Upper lobe of left lung (tissue), 6 donors: Measurements from ENCODE around the gene CDC42SE1. TPM values are rescaled to one million over a fixed set of nuclear protein-coding genes. Genes with fewer than 3 reads are reported as not detected.
"Not testable (repeated sequence)": the region's sequence is repeated elsewhere in the genome, so short reads cannot be mapped to it uniquely, and the experiment has no call there.

Experiments used
- ATAC-seq, 2 donors: fragments of 200-7000 bp; cut with Tn5 transposase; one replicate each; pipeline ENCODE4 v1.9.1; 2022; ENCODE audit warnings: mild to moderate bottlenecking in 2 of 2, moderate library complexity in 2 of 2; ENCODE audit not compliant: low FRiP score in 2 of 2
- DNase-seq, 2 donors: peaks; one replicate each; pipeline ENCODE4 v3.0.0-alpha.2; 2019 to 2020
- H3K27ac ChIP-seq, 4 donors: fragments of 200-600 bp; sonication (generic); one replicate each; pipeline ENCODE4 v1.5.1; 2016 to 2019
- H3K27me3 ChIP-seq, 4 donors: fragments of 200-600 bp; sonication (generic); one replicate each; pipeline ENCODE4 v1.5.1; 2017 to 2019
- H3K36me3 ChIP-seq, 4 donors: fragments of 200-600 bp; sonication (generic); one replicate each; pipeline ENCODE4 v1.5.1; 2016 to 2019
- H3K4me1 ChIP-seq, 4 donors: fragments of 200-600 bp; sonication (generic); one replicate each; pipeline ENCODE4 v1.5.1; 2018 to 2019
- H3K4me3 ChIP-seq, 4 donors: fragments of 200-600 bp; sonication (generic); one replicate each; pipeline ENCODE4 v1.5.1; 2017 to 2019; ENCODE audit warnings: mild to moderate bottlenecking in 2 of 4, moderate library complexity in 1 of 4
- H3K9me3 ChIP-seq, 4 donors: fragments of 200-600 bp; sonication (generic); one replicate each; pipeline ENCODE4 v1.5.1; 2018 to 2019
- EP300 ChIP-seq, 4 donors: sonication (generic); formaldehyde crosslinking; IDR thresholded peaks; one replicate each; pipeline ENCODE4 v1.5.1; 2017; ENCODE audit warnings: antibody characterized with exemption in 4 of 4, control low read depth in 2 of 4
- POLR2A ChIP-seq, 4 donors: fragments of 450-650 bp; IDR thresholded peaks; one replicate each; pipeline ENCODE4 v1.5.1; 2016 to 2017; ENCODE audit warnings: antibody characterized with exemption in 4 of 4, mild to moderate bottlenecking in 2 of 4
- POLR2AphosphoS5 ChIP-seq, 2 donors: sonication (generic); formaldehyde crosslinking; IDR thresholded peaks; one replicate each; pipeline ENCODE4 v1.5.1; 2017; ENCODE audit warnings: antibody characterized with exemption in 2 of 2
- WGBS, 2 donors: methylation state at CpG; one replicate each; pipeline ENCODE4 v1.1.5; 2017 to 2018; 5-methylcytosine and 5-hydroxymethylcytosine counted together
- total RNA-seq, 6 donors: library from RNA; depleted of rRNA in 4 of 6; stranded (reverse); fragments of >200 nt in 4 of 6; gene quantifications; one replicate each; pipeline versions ENCODE4 v1.1.0 to v1.2.1, GENCODE V29; 2016 to 2021
- TF ChIP-seq, protein P1 (sequence below), 6 experiments: fragments of 450-650 bp in 4 of 6; fragments of 200-600 bp in 2 of 6; sonication (generic) in 2 of 6; IDR thresholded peaks; one replicate each; pipeline ENCODE4 v1.5.1; 2016 to 2019; ENCODE audit warnings: antibody characterized with exemption in 6 of 6
- donor health status: DM: no; HTN: no; CAD: no; lungs with moderate emphysema.
- donor health status: DM: no; HTN: yes; CAD: no; lungs with severe emphysema.

Gene CDC42SE1
- total RNA-seq, 6 donors from 2014 or later: 66.9 to 131 (median 90.5) TPM

DNA sequence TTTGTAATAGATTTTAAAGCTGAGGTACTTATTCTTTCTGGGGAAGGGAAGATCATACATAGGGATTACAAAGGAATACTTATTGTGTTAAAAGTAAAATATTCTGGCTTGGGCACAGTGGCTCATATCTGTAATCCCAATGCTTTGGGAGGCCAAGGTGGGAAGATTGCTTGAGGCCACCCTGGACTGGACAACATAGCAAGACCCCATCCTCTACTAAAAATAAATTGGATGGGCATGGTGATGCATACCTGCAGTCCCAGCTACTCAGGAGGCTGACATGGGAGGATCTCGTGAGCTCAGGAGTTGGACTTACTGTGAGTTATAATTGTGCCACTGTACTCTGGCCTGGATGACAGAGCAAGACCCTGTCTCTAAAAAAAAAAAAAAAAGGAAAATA lies 38.7 kb upstream of the CDC42SE1 start:
- DNase-seq (no peak), ATAC-seq (no peak)
- Histone ChIP-seq H3K9me3 (no peaks in the 10 kb centered on the region), H3K36me3 (peaks cover 0 to 4% (median 0%) of the 10 kb centered on the region in 4 donors), H3K4me1 (no peaks in the 10 kb centered on the region), H3K27ac (no peak overlapping the region), H3K27me3 (no peaks in the 10 kb centered on the region), H3K4me3 (no peak overlapping the region)
- TF ChIP-seq EP300 (IDR thresholded peaks at IDR 0.05) (no peak), POLR2AphosphoS5 (IDR thresholded peaks at IDR 0.05) (no peak), POLR2A (IDR thresholded peaks at IDR 0.05) (no peak)
- 88 to 100% methylated on average over 1 of the region's 1 CpG for WGBS, 2 donors

DNA sequence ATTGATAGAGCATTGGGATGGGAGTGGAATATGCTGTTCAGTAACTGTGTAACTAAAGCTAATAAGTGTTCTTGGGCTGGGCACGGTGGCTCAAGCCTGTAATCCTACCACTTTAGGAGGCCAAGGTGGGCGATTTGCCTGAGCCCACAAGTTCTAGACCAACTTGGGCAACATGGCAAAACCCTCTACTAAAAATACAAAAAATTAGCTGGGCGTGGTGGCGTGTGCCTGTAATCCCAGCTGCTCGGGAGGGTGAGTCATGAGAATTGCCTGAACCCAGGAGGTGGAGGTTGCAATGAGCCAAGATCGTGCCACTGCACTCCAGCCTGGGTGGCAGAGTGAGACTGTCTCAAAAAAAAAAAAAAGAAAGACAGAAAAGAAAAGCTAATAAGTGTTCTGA lies 38.0 kb upstream of the CDC42SE1 start:
- not testable (repeated sequence) for H3K9me3 ChIP-seq, H3K27ac ChIP-seq, ATAC-seq, H3K4me3 ChIP-seq, DNase-seq, H3K27me3 ChIP-seq, H3K4me1 ChIP-seq, H3K36me3 ChIP-seq
- WGBS, 2 donors: 83 to 94% methylated on average over 6 of the region's 6 CpGs

DNA sequence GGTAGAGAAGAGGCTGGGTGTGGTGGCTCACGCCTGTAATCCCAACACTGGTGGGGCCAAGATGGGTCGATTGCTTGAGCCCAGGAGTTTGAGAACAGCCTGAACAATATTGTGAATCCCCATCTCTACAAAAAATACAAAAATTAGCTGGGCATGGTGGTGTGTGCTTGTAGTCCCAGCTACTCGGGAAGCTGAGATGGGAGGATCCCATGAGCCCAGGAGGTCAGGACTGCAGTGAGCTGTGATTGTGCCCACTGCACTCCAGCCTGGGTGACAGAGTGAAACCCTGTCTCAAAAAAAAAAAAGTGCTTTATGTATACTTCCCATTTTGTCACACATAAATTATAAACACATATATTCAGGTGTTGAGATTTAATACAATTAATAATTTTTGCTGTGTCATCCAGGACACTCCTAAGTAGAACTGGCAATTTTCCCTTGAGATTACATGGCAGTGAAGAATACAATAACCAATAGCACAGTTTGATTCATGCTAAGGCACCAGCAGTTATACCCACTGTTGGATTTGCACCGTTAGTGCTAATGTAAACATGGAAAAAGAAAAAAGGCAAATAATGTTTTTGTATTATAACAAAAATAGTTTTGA lies 26.6 kb upstream of the CDC42SE1 start:
- peaks cover 0 to 12% (median 0%) of the 10 kb centered on the region in 4 donors for H3K36me3 ChIP-seq
- no peak overlapping the region for H3K4me3 ChIP-seq
- H3K4me1 ChIP-seq: no peaks in the 10 kb centered on the region
- TF ChIP-seq POLR2A (IDR thresholded peaks at IDR 0.05) (no peak), POLR2AphosphoS5 (IDR thresholded peaks at IDR 0.05) (no peak), EP300 (IDR thresholded peaks at IDR 0.05) (no peak)
- TF ChIP-seq, protein P1, sequence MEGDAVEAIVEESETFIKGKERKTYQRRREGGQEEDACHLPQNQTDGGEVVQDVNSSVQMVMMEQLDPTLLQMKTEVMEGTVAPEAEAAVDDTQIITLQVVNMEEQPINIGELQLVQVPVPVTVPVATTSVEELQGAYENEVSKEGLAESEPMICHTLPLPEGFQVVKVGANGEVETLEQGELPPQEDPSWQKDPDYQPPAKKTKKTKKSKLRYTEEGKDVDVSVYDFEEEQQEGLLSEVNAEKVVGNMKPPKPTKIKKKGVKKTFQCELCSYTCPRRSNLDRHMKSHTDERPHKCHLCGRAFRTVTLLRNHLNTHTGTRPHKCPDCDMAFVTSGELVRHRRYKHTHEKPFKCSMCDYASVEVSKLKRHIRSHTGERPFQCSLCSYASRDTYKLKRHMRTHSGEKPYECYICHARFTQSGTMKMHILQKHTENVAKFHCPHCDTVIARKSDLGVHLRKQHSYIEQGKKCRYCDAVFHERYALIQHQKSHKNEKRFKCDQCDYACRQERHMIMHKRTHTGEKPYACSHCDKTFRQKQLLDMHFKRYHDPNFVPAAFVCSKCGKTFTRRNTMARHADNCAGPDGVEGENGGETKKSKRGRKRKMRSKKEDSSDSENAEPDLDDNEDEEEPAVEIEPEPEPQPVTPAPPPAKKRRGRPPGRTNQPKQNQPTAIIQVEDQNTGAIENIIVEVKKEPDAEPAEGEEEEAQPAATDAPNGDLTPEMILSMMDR (IDR thresholded peaks at IDR 0.05): no peak
- DNase-seq (no peak), ATAC-seq (no peak)
- no peaks in the 10 kb centered on the region for H3K27me3 ChIP-seq
- WGBS, 2 donors: 69 to 81% methylated on average over 3 to 4 of the region's 4 CpGs
- no peaks in the 10 kb centered on the region for H3K9me3 ChIP-seq
- H3K27ac ChIP-seq: no peak overlapping the region

DNA sequence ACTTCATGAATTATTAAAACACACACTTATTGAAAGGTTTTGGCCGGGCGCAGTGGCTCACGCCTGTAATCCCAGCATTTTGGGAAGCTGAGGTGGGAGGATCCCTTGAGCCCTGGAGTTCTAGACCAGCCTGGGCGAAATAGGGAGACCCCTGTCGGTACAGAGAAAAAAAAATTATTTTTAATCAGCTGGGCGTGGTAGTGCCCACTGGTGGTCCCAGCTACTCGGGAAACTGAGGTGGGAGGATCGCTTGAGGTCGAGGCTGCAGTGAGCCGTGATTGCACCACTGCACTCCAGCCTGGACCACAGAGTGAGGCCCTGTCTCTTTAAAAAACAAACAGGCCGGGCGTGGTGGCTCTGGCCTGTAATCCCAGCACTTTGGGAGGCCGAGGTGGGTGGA lies 12.8 kb upstream of the CDC42SE1 start:
- Histone ChIP-seq H3K27me3 (no peaks in the 10 kb centered on the region), H3K9me3 (no peaks in the 10 kb centered on the region), H3K4me3 (no peak overlapping the region), H3K27ac (peak overlapping the region in 1 of 4 donors; percentile 97), H3K36me3 (no peaks in the 10 kb centered on the region), H3K4me1 (peaks cover 9 to 25% (median 15%) of the 10 kb centered on the region in 4 donors)
- no peak for TF ChIP-seq POLR2A (IDR thresholded peaks at IDR 0.05)
- TF ChIP-seq, protein P1 (IDR thresholded peaks at IDR 0.05): no peak
- TF ChIP-seq EP300 (IDR thresholded peaks at IDR 0.05): no peak
- TF ChIP-seq POLR2AphosphoS5 (IDR thresholded peaks at IDR 0.05): no peak
- DNase-seq (no peak), ATAC-seq (no peak)
- WGBS, 2 donors: 75 to 79% methylated on average over 12 to 13 of the region's 13 CpGs

DNA sequence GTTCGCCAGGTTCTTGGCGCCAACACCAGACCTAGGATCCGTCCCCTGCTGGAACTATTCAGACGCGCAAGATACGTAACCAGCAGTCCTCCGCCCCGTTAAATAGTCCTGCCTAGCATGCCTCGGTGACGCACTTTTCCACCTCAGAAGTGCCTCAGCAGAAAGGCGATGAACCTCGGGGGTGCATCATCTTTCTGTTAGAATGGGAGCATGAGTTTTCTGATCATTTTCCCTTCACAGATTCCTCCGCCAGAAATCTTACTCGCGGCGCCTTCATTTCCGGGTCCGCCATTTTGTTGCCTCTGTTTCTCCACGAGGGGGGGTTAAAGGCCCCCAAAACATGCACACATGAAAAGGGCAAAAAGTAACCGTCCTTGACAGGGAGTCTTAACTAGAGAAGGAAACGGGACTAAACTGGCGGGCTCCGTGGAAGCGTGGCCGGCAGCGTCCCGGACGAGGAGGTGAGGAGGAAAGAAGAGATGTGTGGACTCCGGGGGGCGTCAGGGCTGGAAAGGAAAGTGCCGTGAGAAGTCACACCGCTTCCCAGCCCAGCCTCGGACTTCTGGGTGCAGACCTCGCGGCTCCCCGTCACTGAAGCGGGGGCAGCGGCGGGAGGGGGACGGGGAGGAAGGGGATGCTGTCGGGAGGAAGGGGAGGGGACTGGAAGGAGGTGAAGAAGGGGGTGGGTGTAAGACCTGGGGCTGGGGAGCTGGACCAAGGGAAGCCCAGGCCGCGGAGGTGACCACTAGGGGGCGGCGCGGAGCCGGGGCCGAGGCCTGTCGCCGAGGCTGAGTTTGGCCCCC lies 11.3 kb upstream of the CDC42SE1 start, which contains the start of gene GABPB2:
TSS of gene GABPB2 (plus strand) at position 288 of the 803 bp plus-strand sequence. CDS start 17,429 bp downstream, outside the sequence.
- 0 to 1% methylated on average over 47 to 49 of the region's 50 CpGs for WGBS, 2 donors
- Histone ChIP-seq H3K27ac (peak within 1 kb of the TSS; percentile 96 to 99 (median 98)), H3K4me1 (peaks cover 9 to 25% (median 15%) of the 10 kb centered on the region in 4 donors), H3K36me3 (no peaks in the 10 kb centered on the region), H3K27me3 (no peaks in the 10 kb centered on the region), H3K4me3 (peak within 1 kb of the TSS; percentile 54 to 96 (median 84)), H3K9me3 (no peaks in the 10 kb centered on the region)
- ATAC-seq (peak; percentile 96 to 99), DNase-seq (peak; percentile 95 to 98)
- TF ChIP-seq, protein P1 (IDR thresholded peaks at IDR 0.05): peak; percentile 69 to 95 (median 84)
- peak in 3 of 4 donors; percentile 47 to 73 (median 63) for TF ChIP-seq POLR2A (IDR thresholded peaks at IDR 0.05)
- TF ChIP-seq EP300 (IDR thresholded peaks at IDR 0.05): no peak
- TF ChIP-seq POLR2AphosphoS5 (IDR thresholded peaks at IDR 0.05): peak; percentile 83 to 89
